Ecto neural progenitor cell (in vitro differentiated cells): Measurements from ENCODE around the gene CELF4.

Experiments used
- DNase-seq: peaks from one replicate; pipeline ENCODE4 v3.0.0-alpha.2; 2018; ENCODE audit warnings: low spot score

CELF4 gene

DNA sequence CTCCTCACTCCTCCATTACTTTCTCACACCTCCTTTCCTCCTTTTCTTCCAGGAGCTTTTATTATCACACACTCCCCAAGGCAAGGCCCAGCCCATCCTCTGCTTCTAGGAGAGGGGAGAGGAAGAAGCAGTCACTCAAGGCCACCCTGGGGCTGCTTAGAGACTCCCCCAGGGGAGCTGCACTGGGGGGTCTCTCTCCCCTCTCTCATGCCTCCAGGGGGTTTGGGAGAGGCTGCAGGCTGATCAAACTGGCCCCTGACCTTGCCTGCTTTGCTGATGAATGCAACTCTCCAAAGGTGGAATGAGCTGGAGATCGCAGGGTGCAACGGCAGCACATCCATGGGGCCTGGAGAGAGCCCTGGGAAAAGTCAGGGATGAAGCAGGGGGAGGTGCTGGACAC, 216.9 kb downstream of the CELF4 start:
- no peak for DNase-seq

DNA sequence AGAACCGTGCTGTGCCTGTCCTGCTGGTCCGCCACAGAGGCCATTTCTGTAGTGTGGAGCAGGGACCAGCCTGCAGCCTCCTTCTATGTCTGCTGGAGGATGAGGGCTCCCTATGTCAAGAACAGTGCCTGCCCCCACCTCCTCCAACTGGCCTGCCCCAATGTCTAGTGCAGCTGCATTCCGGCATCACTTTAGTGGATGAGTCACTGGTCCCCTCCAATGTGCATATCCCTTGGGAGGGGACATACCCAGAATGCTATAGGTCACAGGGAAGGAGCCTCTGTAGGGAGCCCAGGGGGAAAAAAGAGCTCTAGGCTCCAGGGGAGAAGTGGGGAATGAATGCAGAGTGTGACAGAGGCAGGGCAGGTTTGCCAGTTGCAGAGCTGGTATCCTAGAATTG, 219.6 kb downstream of the CELF4 start:
- no peak for DNase-seq

DNA sequence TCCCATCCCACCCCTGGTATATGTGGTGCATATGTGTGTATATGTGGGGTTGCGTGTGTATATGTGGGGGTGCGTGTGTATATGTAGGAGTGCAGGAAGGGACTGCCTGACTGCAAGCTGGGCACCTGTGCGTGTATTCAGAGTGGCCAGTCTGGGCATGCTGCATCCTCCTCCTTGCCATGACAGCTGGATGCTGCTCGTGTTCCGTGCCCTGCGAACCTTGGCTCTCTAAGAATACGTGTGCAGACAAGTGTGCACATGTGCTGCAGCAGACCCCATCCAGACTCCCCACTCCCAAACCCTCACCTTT, 222.1 kb downstream of the CELF4 start:
- DNase-seq = no peak

DNA sequence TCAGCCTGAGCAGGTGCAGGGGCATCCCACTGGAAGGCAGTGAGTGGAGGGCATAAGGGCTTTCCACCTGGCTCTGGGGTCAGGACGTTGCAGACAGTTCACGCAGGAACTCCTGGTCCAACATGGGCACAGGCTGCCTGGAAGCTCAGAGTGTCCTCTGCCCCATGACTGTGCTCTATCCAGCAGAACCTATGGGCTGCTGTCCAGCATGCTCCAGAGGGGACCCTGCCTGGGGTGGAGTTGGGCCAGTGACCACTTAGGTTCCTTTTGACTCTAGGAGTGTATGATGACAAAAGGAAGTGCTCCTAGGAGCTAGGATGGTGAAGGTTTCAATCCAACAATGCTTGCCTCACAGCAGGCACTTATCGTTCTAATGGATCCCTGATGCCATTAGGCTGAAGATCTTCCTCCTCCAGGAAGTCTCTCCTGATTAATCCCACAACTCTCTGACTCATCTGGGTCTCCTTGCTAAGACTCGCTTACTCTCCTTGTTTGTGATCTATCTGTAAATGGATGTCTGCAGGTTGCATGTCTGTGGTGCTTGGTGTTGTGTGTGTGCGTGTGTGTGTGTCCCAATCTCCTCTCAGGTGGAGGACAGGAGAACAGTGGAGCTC, 224.0 kb downstream of the CELF4 start:
- DNase-seq = no peak

DNA sequence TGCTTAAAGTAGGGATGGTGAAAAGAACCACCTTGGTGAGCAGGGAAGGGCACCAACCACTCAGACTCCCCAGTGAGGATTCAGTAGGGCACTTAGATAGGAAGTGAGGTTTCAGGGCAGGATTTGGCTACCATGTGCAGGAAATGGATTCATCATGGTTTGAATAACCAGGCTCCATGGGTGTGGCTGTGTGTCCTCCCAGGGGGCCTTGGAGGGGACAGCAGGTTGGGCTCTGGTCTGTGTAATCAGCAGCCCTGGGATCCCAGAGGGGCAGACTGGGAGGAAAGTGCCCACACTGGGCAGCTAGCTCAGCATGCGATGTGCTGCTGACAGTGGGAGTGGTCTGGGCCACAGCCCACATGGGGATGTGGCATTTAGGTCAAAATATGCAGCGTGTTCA, 224.6 kb downstream of the CELF4 start:
- DNase-seq = no peak

DNA sequence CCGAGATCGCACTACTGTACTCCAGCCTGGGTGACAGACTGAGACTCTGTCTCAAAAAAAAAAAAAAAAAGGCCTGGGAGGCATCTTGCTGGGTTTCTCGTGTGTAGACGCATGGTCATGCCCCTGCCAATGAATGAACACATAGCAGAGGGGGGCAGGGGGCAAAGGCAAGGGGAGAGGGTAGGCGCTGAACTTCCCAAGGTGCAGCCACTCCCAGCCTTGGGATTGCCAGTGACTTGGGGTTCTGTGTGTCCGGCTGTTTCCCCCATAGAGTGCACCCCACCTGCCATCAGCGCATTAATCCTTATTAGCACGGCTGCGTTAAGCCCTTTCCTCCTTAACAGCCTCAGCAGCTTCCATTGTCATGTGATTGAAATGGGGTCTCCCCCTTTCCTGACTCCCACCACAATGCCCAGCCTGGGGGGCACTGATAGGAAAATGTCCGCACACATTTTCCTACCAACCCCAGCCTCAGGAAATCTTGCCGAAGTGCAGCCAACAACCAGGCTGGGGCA, 225.8 kb downstream of the CELF4 start:
- no peak for DNase-seq

DNA sequence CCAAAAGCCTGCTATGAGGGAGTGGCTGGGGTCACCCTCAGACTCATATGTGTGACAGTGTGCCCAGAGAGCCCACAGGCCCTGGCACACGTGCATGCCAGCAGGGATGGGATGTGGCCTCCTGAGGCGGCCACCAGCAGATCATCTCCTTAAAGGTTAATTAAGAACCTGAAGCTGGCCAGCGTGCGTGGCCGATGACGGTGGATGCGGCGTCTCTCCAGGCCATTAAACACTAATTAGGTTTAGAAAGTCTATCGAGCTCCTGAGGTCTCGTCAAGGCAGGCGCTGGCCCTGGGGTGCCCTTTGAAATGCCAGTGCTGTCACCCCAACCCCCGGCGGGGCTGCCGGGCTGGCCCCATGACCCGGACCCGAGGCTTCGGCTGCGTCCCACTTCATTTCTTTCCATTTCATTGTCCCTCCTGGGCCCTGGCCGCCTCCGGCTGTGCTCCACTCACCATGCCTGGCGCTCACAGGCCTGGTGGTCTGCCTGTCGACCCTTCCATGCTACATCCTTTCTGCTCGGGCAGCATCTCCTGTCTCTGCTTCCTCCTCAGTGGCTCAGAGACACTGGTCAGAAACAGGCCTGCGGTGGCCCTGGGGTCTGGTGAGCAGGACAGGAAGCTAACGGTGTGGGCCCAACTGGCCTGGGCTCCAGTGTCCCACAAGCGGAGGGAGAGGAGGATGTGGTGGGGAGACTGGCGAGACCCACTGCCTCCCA, 228.9 kb downstream of the CELF4 start:
- no peak for DNase-seq

DNA sequence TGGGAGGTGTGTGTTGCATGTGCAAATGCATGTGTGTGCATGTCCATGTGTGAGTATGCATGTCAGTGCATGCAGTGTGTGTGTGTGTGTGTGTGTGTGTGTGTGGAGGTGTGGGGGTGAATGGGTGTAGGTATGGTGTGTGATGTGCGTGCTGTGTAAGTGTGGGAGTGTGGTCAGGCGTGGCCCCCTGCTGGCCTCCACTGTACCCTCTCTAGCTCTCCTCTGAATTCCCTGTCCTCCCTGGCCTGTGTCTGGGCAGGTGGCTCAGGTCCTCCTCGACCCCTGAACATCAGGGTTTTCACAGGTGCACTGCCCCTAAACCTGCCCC, 230.2 kb downstream of the CELF4 start:
- no peak for DNase-seq

DNA sequence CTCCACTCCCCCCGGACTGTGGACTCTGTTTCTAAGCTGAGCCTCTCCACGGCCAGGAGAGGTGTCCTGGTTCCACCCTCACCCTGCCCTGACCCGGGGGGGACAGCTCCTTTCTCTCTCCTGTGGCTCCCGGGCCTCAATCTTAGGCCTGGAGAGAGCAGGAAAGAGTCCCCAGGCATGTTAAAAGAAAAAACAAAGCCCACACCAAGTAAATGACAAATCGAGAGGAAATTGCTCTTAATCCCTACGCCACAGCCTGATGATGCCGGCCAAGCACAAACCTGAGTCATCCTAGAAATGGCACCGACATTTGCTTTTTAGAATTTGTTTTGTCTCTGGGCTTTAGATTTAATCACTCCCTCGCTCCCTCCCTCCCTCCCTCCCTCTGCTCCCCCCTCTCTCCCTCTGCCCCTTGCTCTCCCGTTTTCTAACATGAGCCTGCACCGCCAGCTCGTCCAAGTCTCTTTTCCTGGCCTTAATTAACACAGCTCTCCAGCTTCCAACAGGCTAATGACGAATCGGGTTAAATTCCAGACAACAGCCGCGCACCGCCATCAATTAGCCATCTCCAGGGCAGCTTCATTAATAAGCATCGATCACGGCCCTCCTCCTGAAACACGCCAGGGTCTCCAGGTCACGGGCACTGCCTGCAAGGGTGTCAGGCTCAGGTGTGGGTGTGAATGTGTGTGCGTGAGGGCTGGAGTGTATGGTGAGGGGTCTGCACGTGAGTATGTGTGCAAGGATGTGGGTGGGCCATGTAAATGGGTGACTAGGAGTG, 230.8 kb downstream of the CELF4 start:
- DNase-seq = no peak

DNA sequence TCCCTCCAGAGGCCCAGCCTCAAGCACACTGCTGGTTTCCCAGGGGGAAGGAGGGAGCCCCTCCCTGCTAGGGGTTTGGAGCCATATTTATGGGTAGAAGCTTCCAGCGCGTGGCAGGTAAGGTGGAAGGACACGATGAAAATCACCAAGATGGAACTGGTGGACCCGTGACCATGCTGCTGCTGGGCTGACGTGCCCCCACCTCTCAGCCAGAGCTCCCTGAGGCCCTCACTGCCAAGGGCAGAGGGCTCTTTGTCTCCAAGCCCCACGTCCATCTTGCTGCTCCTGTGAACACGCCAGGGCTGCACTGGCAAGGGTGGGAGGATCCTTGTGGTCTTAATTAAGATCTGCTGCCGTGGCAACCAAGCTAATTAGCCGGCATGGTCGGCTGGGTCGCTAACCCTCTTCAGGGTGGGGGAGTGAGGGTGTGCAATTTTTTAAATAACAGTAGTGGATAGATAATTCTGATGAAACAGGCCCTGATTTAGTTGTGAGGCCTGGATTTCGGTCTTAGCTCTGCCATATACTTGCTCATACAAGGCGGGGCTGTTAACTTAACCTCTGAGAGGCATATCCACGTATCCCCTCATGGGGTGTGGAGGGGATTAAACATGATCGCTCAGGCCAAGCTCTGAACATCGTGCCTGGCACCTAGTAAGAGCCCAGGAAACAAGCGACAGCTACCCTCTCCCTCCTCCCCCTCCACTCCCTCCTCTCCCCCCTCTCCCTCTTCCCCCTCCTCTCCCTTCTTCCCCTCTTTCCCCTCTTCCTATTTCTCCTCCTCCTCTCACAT, 232.8 kb downstream of the CELF4 start:
- no peak for DNase-seq

DNA sequence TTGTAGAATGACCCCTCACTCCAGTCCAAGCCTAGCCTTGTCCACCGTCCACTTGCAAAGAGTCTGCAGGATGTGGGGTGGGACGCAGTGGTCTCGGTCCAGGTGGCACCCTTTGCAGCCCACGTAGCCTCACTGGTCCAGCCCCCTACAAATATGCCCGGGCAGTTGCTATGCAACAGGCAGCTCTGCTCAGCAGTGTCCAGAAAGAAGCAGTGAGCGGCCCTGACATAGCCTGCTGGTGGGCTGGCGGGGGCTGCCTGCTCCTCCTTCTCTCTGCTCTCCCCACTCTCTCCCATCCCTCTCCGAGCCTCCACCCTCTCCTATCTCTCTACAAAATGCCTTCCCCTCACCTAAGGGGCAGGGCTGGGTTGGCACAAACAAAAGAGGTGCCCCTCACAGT, 233.4 kb downstream of the CELF4 start:
- DNase-seq = no peak

DNA sequence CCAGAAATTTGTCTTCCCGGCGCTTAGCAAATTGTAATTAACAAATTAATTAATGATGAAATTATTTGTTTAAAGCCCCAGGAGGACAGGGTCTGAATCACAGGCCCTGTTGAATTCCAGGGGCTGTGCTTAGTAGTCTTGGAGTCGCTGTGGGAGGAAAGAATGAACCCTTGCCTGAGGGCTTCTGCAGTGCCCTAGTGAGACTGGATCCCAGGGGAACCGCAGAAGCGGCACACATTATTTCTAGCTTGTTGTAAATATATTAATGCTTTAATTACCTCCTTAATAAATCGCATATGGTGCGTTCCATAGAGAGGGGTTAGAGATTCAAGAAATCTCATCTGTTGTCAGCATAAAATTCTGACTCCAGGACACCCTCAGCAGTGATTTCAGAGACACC, 235.4 kb downstream of the CELF4 start:
- DNase-seq = no peak

DNA sequence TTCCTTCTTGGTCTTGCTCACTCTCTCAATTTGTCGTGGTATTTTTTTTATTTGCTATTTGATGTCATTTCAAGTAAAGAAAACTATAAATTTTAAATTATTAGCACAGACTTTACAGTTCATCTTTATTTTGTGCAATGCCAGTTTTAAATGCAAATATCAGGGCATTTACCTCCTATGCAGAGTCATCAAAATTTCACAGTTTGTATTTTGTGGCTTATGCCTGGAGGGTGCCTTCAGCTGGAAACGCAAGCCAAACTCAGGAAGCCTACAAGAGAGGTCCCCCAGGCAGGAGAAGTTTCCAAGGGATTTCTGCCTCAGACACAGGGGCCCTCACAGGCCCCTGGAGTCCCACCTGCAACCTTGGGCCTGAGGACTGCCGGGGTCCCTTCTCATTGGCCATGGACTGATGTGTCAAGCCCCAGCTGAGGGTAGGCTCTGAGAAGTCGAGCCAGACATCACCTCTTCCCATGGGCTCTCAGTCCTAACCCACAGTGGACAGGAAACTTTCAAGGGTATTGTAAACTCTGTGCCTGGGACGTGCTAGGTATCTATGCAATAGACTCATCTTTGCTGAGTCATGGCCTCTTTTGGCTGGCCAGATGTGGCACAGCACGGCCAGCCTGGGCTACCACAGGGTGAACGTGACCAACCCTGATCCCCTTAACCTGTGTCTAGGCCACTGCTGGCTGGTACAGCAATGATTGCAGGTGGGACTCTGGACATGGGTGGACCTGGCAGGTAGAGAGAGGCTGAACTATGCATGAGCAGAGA, 236.5 kb downstream of the CELF4 start:
- no peak for DNase-seq

DNA sequence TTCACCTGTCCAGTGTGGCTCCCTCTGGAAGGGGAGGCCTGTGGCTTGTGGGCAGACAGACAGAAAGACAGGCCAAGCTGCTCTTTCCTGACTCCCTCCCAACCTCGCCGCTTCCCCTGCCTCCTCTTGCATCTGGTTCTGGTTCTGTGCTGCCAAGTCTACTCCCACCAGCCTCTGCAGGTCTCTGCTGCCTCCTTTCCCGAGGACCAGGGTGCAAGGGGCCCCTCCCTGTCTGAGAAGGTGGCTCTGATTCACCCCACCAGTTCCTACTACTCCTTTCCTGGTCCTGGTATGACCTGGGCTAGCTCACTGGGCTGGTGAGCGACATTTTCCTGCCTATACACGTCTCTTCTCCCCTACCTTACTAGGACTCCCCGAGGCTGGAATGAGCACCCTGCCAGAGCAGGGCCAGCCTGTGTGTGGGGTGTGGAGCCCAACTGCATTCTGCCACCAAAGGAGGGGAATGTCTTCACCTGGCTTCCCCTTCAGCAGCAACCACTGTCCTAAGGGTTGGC, 238.5 kb downstream of the CELF4 start:
- DNase-seq = no peak

DNA sequence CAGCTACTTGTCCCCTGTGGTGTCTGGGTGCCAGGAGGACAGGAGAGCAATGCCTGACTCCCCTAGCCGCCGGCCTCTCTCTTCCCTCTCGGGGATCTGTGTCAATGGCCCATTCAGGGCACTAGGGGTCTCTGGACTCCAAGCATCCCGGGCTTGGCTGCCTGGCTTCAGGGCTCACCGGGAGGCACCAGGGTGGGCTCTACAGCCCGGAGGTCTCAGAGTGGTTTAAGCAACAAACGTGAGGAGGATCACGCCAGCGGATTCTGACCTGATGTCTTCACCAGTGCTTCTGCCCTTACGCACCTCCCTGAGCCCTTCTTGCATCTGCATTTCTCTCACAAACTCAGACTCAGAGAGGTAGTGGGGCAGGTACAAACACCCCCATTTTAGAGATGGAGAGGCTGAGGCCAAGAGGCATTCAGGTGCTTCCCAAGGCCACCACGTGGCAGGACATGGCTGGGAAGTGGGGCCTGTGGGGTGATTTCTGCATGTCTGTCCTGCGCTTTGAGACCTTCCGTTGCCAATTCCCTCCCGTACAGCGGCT, 243.0 kb downstream of the CELF4 start:
- DNase-seq = peak; percentile 69

DNA sequence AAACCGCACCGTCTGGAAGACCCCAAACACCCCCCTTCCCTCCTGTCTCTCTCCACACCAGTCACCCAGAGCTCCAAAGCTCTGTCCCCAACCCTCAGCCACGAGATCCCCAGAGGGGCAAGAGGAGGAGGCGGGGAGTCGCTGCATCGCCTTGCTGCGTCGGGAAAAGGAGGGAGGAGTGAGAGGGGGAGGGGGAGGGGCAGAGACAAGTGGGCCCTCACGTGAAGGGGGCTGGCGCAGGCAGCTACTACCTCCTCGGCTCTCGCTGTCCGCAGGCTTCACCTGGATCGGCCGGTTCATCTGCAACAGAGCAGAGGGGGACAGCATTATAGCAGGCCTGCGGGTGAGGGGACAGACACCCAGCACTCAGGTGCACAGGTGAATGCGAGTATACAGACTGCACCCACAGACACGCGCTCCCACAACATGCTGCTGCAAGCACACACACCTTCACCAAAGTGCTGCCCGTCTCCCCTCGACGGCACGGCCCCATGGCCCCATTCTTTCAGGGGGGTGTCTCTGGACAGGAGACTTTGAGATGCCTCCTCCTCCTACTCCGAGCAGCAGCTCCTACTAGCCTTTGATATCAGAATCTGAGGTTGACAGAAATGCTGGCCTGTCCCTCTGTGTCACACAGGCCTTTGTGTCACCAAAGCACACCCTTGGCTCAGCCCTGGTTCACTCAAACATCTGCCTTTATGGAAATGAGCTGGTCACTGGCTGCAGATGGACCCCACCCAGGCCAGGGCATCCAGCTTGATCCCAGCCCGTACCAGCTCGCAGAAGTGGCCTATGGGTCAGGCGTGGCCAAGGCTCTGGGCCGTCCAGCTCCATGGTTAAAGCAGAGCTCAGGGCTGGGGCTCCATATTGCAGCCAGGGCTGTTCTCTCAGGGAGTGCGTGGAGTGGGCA, 243.8 kb downstream of the CELF4 start:
- DNase-seq = no peak

DNA sequence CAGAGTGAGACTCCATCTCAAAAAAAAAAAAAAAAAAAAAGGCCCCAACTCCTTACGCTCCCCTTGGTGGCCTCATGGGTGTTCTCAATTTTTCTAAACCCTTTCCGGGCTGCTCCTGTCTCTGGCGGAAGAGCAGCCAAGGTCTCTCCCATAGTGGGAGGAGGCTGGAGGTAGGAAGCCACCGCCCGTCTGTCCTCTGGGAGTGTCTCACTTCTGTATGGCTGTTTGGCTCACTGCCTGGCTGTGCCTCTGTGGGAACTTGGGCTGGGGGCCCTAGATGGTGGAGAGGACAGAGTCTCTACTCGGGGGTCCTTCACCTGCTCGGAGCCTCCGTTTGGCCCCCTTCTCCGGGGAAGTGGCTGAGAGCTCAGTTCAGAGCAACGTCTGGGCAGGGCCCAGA, 245.3 kb downstream of the CELF4 start:
- no peak for DNase-seq

DNA sequence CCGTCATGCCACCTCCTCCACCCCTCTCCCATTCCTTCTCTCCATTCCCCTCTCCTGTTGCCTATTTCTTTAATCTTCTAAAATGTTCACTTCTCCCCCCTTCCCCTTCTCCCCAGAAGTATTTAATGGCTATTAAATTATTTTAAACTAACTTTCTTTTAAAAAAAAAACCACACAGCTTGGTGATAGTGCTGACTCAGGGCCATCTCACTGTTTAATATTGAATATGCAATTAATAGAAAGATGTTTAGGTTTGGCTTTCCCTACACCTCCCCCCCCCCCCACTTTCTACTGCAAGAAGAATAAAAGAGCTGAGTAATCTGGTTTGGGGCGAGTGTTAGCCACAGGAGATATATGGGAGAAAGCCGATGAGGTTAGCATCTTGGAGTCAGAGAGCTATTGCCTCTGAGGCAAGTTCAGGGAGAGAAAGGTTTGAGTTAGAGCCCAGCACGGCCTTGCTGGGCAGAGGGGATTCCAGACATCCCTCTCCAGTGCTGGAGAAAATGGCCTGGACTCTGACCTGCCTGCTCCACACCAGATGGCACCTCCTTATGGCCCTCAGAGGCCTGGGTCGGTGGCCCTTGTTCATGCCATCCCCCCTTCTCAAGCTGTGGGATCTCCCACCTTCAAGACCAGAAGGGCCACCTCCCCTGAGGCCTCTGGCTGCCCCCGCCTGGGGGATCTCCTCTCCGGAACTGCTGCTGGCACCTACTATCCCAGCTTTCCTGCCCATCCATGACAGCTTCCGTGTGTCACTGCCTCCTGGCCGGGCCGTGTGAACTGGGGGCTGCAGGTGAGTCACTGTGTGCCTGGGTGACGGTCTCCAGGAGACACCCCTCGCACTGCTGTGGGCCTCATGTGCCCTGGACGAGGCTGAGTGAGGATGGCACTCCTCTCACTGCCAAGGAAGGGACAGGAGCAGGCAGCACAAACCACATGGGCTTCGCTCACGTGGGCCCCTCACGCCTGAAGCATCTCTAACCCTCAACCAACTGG, 246.9 kb downstream of the CELF4 start:
- DNase-seq = no peak

DNA sequence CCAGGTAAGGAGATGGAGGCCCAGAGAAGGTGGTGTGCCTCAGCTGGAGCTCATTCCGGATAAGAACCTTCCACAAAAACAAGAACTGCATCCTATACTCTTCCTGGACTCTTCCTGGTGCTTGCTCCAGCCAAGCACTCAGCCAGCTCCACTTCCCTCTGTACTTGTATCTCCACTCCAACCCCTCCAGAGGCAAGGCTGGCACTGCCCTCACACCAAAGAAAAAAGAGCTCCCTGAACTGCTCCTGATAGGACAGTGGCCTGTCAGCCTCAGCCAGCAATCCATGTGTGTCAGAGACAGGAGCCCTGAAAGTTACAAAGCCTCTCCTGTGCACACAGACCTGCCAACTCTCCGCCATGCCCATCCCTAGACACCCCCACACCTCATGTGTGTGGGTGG, 248.1 kb downstream of the CELF4 start:
- no peak for DNase-seq
